Panc1 (cell line): ENCODE data around the gene MED25. TPM values are rescaled to one million over a fixed set of nuclear protein-coding genes. Genes with fewer than 3 reads are reported as not detected.

Source experiments
- ATAC-seq: fragments of 200-7000 bp; cut with Tn5 transposase; 2 replicates; pipeline ENCODE4 v1.9.1; 2020; ENCODE audit warnings: mild to moderate bottlenecking, moderate library complexity
- BruUV-seq: library from RNA; stranded (reverse); fragments of 400-500 nt; replicated peaks from 2 replicates; lab custom pipeline; 2021; lab: Mats Ljungman, UMichigan
- CTCF ChIA-PET: fragments of 300-600 bp; sonication (Branson Sonifier 250); formaldehyde crosslinking; loops from one replicate; lab custom pipeline; 2022; ENCODE audit warnings: antibody characterized with exemption; lab: Charles Lee
- POLR2A ChIA-PET: fragments of 300-600 bp; sonication (Branson Sonifier 250); formaldehyde crosslinking; loops from one replicate; lab custom pipeline; 2022; ENCODE audit warnings: antibody characterized with exemption; lab: Charles Lee
- DNase-seq: peaks from one replicate; pipeline ENCODE4 v3.0.0-alpha.2; 2010; ENCODE audit warnings: low read depth, low spot score
- H3K27ac ChIP-seq: 2 replicates; pipeline ENCODE4 v1.5.1; 2011; ENCODE audit warnings: mild to moderate bottlenecking, low read length, inconsistent platforms
- H3K27me3 ChIP-seq: fragments of 200-500 bp; sonication (Bioruptor generic); 2 replicates; pipeline ENCODE4 v1.6.0; 2014; ENCODE audit warnings: low read length, inconsistent platforms; ENCODE audit not compliant: control insufficient read depth, insufficient read depth
- H3K36me3 ChIP-seq: fragments of 200-500 bp; sonication (Bioruptor generic); 2 replicates; pipeline ENCODE4 v1.5.1; 2014; ENCODE audit warnings: inconsistent platforms, mild to moderate bottlenecking, low read length, moderate library complexity; ENCODE audit not compliant: control insufficient read depth, insufficient read depth
- H3K4me1 ChIP-seq: 2 replicates; pipeline ENCODE4 v1.5.1; 2011; ENCODE audit warnings: inconsistent platforms, mild to moderate bottlenecking, low read length, moderate library complexity; ENCODE audit not compliant: control insufficient read depth, insufficient read depth
- H3K4me3 ChIP-seq, 2 experiments: 2 replicates each; pipeline ENCODE4 v1.5.1; 2011 to 2012; ENCODE audit warnings: low read depth in 2 of 2, low read length in 2 of 2, mild to moderate bottlenecking in 2 of 2, inconsistent platforms in 1 of 2, moderate library complexity in 1 of 2
- H3K9me3 ChIP-seq: fragments of 200-500 bp; sonication (Bioruptor generic); 2 replicates; pipeline ENCODE4 v1.5.1; 2014; ENCODE audit warnings: low read depth, mild to moderate bottlenecking, inconsistent platforms, low read length, moderate library complexity; ENCODE audit not compliant: control insufficient read depth, insufficient read depth
- POLR2AphosphoS5 ChIP-seq: IDR thresholded peaks from 2 replicates; pipeline ENCODE4 v1.6.1; 2012; ENCODE audit warnings: mild to moderate bottlenecking, low read depth, low read length, moderate library complexity
- REST ChIP-seq, 2 experiments: IDR thresholded peaks; 2 replicates each; pipeline ENCODE4 v1.6.1; 2011 to 2012; ENCODE audit warnings: low read depth in 2 of 2, control low read depth in 1 of 2, low read length in 1 of 2, mild to moderate bottlenecking in 1 of 2, moderate library complexity in 1 of 2; ENCODE audit not compliant: insufficient read depth in 1 of 2
- SIN3A ChIP-seq: IDR thresholded peaks from 2 replicates; pipeline ENCODE4 v1.6.1; 2012; ENCODE audit warnings: low read depth, mild to moderate bottlenecking, low read length, moderate library complexity, borderline replicate concordance; ENCODE audit not compliant: insufficient read depth
- TCF7L2 ChIP-seq: IDR thresholded peaks from 2 replicates; pipeline ENCODE4 v1.6.1; 2011; ENCODE audit warnings: mild to moderate bottlenecking, low read depth, low read length, inconsistent platforms
- in situ Hi-C: cut with HindIII; loops from 2 replicates; pipeline ENCODE4 v1.10.0; 2016; ENCODE audit warnings: low sequenced_read_pairs, low pct_unique_long_range_greater_than_20kb
- intact Hi-C: fragments of 100-400 bp; cut with micrococcal nuclease; formaldehyde crosslinking; loops from one replicate; pipeline ENCODE4 v1.10.0; 2022; ENCODE audit not compliant: unreplicated experiment
- total RNA-seq: library from RNA; stranded (reverse); gene quantifications from one replicate; pipeline ENCODE4 v1.2.1, GENCODE V29; 2021; ENCODE audit not compliant: unreplicated experiment
- TF ChIP-seq, protein P1 (sequence below): fragments of 450-650 bp; IDR thresholded peaks from 2 replicates; pipeline ENCODE4 v1.5.1; 2017; ENCODE audit warnings: mild to moderate bottlenecking

MED25 gene
- total RNA-seq, 1 experiment from 2014 or later = 52.4 TPM

GRCh38 chr19:49882643-49883042 is 64.6 kb downstream of the MED25 start:
- in situ Hi-C loops = no loop called here
- H3K4me3 ChIP-seq = no peak overlapping the region
- no TSS peak for BruUV-seq
- DNase-seq (no peak), ATAC-seq (no peak)
- no peak for TF ChIP-seq REST (IDR thresholded peaks at IDR 0.05; ENCODE audit: insufficient read depth in 1 of 2, low read depth in 2 of 2, low read length in 1 of 2)
- TF ChIP-seq, protein P1, sequence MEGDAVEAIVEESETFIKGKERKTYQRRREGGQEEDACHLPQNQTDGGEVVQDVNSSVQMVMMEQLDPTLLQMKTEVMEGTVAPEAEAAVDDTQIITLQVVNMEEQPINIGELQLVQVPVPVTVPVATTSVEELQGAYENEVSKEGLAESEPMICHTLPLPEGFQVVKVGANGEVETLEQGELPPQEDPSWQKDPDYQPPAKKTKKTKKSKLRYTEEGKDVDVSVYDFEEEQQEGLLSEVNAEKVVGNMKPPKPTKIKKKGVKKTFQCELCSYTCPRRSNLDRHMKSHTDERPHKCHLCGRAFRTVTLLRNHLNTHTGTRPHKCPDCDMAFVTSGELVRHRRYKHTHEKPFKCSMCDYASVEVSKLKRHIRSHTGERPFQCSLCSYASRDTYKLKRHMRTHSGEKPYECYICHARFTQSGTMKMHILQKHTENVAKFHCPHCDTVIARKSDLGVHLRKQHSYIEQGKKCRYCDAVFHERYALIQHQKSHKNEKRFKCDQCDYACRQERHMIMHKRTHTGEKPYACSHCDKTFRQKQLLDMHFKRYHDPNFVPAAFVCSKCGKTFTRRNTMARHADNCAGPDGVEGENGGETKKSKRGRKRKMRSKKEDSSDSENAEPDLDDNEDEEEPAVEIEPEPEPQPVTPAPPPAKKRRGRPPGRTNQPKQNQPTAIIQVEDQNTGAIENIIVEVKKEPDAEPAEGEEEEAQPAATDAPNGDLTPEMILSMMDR = no peak
- TF ChIP-seq POLR2AphosphoS5 = no peak
- TF ChIP-seq TCF7L2 = no peak
- TF ChIP-seq SIN3A = no peak
- H3K36me3 ChIP-seq = no peaks in the 10 kb centered on the region
- peaks cover 4% of the 10 kb centered on the region for H3K4me1 ChIP-seq
- intact Hi-C loops = no loop called here
- no peaks in the 10 kb centered on the region for H3K9me3 ChIP-seq
- ChIA-PET POLR2A (interaction anchor here (0.5 kb wide), 1 partner anchor 47 kb away, joined by 3 read pairs; no protein-coding TSS in a partner anchor), CTCF (no interaction called here)
- no peaks in the 10 kb centered on the region for H3K27me3 ChIP-seq
- H3K27ac ChIP-seq = no peak overlapping the region

- no peaks in the 10 kb centered on the region for H3K27me3 ChIP-seq
- POLR2A ChIA-PET = no interaction called here
- intact Hi-C loops (no loop called here), in situ Hi-C loops (no loop called here)
- CTCF ChIA-PET = no interaction called here
- DNase-seq = no peak
- H3K4me1 ChIP-seq = peaks cover 4% of the 10 kb centered on the region
- ATAC-seq = no peak
- no peaks in the 10 kb centered on the region for H3K9me3 ChIP-seq
- H3K4me3 ChIP-seq = no peak overlapping the region
- no peak for TF ChIP-seq SIN3A
- TF ChIP-seq, protein P1 = no peak
- TF ChIP-seq REST (IDR thresholded peaks at IDR 0.05; ENCODE audit: insufficient read depth in 1 of 2, low read depth in 2 of 2, low read length in 1 of 2) = no peak
- no peak for TF ChIP-seq TCF7L2
- H3K36me3 ChIP-seq = no peaks in the 10 kb centered on the region
- BruUV-seq = no TSS peak
- H3K27ac ChIP-seq = no peak overlapping the region
Measured at GRCh38 chr19:49883094-49883493, 65.0 kb downstream of the MED25 start.
